HG02973 (cell line): ENCODE results near the gene SLC9A5.

Experiments
- ATAC-seq: cut with Tn5 transposase; IDR thresholded peaks from one replicate; pipeline ENCODE4 v1.9.1; 2021; ENCODE audit warnings: moderate library complexity; ENCODE audit not compliant: unreplicated experiment

The SLC9A5 gene

GRCh38 chr16:67280090-67281015 lies 31.6 kb downstream of the SLC9A5 start:
- no peak for ATAC-seq

DNA sequence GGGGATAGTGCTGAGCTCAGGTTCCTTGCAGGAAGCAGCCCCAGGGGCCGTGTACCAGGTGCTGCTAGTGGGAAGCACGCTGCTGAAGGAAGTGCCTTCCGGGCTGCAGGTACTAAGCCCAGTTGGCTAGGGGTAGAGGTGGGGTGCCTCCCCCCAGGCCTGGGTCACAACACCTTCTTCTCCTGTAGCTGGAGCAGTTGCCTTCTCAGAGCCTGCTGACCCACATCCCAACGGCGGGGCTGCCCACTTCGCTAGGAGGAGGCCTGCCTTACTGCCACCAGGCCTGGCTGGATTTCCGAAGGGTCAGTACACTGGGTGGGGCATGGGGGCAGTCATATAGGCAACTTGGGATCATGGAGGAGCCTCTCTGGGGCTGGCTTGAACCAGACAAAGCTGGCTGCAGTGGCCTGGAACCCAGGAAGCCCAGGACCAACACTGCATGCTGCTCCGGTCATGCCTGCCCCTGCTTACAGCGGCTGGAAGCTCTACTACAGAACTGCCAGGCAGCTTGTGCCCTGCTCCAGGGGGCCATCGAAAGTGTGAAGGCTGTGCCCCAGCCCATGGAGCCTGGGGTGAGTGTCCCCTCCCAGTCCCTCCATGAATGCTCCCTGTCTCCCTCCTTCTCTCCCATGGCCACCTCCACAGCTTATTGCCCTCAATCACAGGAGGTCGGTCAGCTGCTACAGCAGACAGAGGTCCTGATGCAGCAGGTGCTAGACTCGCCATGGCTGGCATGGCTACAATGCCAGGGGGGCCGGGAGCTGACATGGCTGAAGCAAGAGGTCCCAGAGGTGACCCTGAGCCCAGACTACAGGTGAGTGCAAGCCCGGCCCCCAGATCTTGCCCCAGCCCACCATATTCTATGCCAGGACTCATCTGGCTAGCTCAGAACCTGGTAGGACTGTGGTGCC lies 33.0 kb downstream of the SLC9A5 start:
- no peak for ATAC-seq

GRCh38 chr16:67282447-67282805 lies 33.6 kb downstream of the SLC9A5 start:
- ATAC-seq: no peak

DNA sequence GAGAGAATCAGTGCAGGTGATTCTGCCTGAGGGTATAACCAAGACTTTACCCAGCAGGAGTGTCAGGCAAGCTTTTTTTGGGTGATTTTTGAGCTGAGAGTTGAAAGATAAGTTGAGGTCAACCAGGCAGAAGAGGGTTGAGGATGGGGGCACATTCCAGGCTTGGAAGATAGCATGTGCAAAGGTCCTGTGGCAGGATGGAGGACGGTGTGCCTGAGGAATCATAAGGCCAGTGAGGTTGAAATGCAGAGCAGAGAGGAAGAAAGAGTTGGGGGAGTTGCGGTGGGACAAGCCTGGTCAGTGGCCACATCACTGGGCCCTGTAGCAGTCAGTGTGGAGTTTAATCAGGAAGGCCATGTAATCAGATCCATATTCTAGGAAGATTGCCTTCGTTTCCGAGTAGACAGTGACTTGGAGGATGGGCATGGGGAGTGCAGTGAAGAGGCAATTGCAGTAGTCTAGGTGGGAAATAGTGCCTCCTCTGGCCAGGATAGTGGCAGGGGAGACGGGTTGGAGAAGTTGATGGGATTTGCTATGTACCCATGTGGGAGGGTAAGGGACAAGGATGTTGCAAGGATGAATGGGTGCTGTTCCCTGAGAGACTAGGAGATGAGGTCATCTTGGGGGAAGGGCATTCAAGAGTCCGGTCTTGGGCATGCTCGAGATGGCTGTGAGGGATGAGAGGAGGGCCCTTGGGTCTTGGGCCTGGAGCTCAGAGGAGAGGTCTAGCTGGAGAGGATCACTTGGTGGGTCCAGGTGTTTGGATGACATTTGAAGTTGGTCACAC lies 34.5 kb downstream of the SLC9A5 start:
- no peak for ATAC-seq

DNA sequence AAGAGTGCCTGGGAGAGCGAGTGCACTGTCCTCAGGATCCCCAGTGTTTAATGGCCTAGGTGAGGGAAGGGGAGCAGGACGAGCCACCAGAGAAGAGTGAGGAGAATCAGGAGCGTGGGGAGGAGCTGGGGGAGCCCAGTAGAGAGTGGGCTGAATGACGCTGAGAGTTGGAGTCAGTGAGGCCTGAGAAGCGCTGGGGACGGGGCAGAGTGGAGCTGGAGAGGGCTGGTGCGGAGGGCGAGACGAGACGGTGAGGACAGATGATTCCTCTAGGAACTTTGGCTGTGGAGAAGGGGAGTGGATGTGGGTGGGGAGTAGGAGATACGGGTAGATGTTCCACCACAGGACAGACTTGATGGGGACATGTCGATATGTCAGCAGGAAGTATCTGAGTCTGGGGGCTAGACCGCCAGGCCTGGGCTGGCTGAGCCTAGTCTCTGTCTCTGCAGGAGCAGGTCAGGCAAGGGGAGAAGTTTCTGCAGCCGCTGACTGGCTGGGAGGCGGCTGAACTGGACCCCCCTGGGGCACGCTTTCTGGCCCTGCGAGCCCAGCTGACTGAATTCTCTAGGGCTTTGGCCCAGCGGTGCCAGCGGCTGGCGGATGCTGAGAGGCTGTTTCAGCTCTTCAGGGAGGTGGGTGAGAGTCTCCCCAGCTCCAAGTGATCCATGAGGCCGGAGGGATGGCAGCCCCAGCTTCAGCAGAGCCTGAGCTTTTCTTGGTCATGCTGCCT lies 35.2 kb downstream of the SLC9A5 start:
- ATAC-seq: no peak

DNA sequence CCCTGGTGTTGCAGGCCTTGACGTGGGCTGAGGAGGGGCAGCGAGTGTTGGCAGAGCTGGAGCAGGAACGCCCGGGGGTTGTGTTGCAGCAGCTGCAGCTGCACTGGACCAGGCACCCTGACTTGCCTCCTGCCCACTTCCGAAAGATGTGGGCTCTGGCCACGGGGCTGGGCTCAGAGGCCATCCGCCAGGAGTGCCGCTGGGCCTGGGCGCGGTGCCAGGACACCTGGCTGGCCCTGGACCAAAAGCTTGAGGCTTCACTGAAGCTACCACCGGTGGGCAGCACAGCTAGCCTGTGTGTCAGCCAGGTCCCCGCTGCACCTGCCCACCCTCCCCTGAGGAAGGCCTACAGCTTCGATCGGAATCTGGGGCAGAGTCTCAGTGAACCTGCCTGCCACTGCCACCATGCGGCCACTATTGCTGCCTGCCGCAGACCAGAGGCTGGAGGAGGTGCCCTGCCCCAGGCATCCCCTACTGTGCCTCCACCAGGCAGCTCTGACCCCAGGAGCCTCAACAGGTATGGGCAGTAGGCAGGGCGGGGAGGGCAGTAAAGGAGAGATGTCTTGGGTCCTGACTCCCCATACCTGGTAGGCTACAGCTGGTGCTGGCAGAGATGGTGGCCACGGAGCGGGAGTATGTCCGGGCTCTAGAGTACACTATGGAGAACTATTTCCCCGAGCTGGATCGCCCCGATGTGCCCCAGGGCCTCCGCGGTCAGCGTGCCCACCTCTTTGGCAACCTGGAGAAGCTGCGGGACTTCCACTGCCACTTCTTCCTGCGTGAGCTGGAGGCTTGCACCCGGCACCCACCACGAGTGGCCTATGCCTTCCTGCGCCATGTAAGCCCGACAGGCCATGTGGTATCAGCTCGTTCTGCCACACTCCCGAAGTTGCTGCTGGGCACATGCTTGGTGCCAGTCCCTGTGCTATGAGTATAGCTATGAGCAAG lies 36.2 kb downstream of the SLC9A5 start:
- ATAC-seq: no peak

DNA sequence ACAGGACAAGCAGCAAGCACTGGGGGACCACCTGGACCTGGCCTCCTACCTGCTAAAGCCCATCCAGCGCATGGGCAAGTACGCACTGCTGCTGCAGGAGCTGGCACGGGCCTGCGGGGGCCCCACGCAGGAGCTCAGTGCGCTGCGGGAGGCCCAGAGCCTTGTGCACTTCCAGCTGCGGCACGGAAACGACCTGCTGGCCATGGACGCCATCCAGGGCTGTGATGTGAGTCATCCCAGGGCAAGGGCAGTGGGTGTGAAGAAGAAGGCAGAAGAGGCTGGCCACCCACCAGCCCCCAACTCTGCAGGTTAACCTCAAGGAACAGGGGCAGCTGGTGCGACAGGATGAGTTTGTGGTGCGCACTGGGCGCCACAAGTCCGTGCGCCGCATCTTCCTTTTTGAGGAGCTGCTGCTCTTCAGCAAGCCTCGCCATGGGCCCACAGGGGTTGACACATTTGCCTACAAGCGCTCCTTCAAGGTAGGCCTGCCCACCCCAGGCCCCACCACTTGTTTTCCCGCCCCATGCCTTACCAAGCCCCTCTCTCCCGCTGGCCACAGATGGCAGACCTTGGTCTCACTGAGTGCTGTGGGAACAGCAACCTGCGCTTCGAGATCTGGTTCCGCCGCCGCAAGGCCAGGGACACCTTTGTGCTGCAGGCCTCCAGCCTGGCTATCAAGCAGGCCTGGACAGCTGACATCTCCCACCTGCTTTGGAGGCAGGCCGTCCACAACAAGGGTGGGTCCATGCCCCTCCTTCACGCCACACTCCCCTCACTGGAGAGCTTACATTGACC lies 37.9 kb downstream of the SLC9A5 start:
- no peak for ATAC-seq

DNA sequence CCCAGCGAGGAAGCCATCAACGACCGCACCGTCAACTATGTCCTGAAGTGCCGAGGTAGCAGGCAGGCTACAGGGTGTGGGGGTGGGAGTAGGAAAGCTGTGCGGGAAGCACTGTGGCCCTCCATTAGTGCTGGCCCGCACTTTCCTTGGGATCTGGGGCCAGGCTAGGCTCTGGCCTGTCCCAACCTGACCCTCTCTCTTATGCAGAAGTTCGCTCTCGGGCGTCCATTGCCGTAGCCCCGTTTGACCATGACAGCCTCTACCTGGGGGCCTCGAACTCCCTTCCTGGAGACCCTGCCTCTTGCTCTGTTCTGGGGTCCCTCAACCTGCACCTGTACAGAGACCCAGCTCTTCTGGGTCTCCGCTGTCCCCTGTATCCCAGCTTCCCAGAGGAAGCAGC lies 39.2 kb downstream of the SLC9A5 start:
- ATAC-seq: no peak

GRCh38 chr16:67291461-67291860 lies 42.7 kb downstream of the SLC9A5 start:
- no peak for ATAC-seq

DNA sequence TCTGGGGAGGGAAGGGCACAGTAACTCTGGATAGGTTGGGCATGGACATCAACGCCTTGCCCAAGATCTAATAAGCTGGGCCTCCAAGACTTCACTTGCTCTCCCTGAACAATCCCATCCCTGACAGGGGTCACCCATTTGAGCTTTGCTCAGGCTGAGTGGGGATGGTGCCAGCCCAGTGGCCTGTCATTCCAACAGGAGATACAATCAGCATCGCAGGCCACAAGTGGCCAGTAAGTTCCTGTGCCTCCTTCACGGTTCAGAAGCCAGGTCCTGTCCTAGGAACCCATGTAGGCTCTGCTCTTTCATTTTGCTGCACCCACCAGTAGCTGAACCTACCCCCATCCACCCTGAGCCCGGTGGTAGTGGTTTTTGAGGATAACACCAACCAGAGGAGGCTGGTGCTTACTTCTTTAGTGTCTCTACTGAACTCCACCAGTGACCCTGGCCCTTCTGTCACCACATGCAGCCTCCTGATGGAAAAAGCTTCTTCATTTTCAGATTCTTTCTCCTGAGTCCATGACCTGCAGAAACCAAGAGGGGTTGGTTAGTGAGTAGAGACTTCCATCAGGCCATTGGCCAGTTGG lies 45.5 kb downstream of the SLC9A5 start:
- no peak for ATAC-seq

GRCh38 chr16:67294938-67295361 lies 46.2 kb downstream of the SLC9A5 start:
- ATAC-seq: no peak

- no peak for ATAC-seq
These were observed 47.6 kb downstream of the SLC9A5 start for GRCh38 chr16:67296420-67296819.

DNA sequence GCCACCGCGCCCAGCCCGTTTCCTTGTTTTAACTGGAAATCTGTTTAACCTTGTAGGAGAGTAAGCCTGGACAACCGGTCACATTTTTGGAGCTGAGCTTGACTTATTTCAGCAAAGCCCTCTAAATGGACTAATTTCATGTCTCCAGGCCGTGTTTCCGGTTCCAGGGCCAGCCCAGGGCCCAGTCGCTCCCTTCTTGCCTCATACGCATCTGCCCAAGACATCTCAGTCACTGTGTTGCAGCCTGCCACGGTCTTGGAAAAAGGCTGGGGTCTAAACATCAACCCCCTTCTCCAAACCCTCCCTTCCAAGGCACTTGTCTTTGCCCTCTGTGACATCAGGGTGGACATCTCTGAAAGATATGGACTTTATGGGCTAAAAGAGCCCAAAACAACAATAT lies 49.5 kb downstream of the SLC9A5 start:
- ATAC-seq: no peak

DNA sequence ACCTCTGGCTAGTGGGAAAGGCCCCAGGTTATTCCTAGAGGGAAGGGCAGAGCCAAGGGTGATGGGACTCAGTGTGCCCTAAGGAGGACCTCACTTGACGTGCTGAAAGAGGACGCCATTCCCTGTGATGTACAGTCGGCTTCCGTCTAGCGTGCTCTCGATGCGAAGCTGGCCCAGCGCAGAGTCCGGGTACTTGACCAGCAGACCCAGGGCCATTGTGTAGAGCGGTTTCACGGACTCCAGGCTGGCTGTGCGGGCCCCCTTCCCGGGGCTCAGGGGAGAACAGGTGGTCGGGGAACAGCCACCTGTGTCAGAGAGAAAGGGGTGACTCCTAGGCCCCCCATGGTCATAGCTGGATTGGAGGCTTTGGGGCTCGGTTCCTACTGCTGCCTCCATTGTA lies 50.5 kb downstream of the SLC9A5 start:
- ATAC-seq: no peak

GRCh38 chr16:67301080-67301782 lies 52.5 kb downstream of the SLC9A5 start:
- no peak for ATAC-seq

GRCh38 chr16:67302076-67302475 lies 53.3 kb downstream of the SLC9A5 start:
- no peak for ATAC-seq

GRCh38 chr16:67302970-67303369 lies 54.2 kb downstream of the SLC9A5 start:
- ATAC-seq: no peak
